ENCODE data around the gene NTM.

DNA sequence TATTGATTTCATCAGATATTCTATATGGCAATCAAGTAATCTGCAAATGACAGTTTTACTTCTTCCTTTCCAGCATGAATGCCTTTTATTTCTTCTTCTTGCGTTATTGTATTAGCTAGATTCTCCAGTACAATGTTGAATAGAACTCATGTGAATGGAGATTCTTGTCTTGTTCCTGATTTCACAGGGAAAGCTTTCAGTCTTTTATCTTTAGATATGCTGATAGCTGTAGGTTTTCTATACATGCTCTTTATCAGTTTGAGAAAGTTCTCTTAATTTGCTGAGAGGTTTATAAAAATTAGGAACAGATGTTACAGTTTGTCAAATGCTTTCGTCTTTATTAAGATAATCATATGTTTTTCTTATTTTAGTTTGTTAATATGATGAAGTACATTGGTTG lies 347.2 kb downstream of the NTM start:
- TF ChIP-seq POLR2A (IDR thresholded peaks at IDR 0.05; ENCODE audit: low read depth, low read length), result no peak
- TF ChIP-seq EZH2 (IDR thresholded peaks at IDR 0.05; ENCODE audit: borderline replicate concordance, low read depth, low read length, severe bottlenecking), result no peak
- no peak for TF ChIP-seq CTCF (IDR thresholded peaks at IDR 0.05; ENCODE audit: extremely low read depth in 1 of 2, insufficient read depth in 1 of 2, low read depth in 1 of 2, low read length in 2 of 2)
- no peak for TF ChIP-seq MAX (IDR thresholded peaks at IDR 0.05; ENCODE audit: insufficient read depth, insufficient read length)
- no peak for TF ChIP-seq FOS (IDR thresholded peaks at IDR 0.05; ENCODE audit: borderline replicate concordance, insufficient read depth, low read length)
- no peak for TF ChIP-seq POLR2AphosphoS5 (IDR thresholded peaks at IDR 0.05; ENCODE audit: insufficient read depth, low read depth, low read length)

Data from endothelial cell of umbilical vein (primary cell).